PC-9 (cell line): ENCODE results near the gene DENND1A.

ENCODE experiments used
- EZH2 ChIP-seq: fragments of 200-600 bp; sonication (generic); IDR thresholded peaks from 2 replicates; pipeline ENCODE4 v1.8.0; 2017; ENCODE audit warnings: antibody characterized with exemption, low read depth
- TF ChIP-seq, protein P1 (sequence below): fragments of 200-600 bp; sonication (generic); conservative IDR thresholded peaks from 2 replicates; pipeline ENCODE4 v1.6.1; 2017; ENCODE audit warnings: mixed run types, antibody characterized with exemption, mild to moderate bottlenecking, moderate library complexity

DNA sequence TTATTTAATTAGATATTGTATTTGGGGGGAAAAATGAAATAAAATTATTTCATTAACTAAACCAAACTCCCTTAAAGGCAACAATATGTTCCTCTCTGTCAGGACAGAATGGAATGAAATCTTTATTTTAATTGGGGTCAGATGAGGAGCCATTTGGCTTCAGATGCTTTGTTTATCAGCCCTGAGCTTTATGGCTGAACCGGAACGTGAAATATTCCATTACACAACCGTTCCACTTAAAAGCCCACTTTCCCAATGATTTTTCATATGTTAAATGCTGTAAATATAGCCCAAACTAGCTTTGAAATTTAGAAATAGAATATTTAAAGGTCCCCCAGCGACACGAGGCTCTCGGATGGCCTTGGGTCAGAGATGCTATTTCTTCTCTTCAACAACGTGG lies 424.4 kb downstream of the DENND1A start:
- TF ChIP-seq, protein P1, sequence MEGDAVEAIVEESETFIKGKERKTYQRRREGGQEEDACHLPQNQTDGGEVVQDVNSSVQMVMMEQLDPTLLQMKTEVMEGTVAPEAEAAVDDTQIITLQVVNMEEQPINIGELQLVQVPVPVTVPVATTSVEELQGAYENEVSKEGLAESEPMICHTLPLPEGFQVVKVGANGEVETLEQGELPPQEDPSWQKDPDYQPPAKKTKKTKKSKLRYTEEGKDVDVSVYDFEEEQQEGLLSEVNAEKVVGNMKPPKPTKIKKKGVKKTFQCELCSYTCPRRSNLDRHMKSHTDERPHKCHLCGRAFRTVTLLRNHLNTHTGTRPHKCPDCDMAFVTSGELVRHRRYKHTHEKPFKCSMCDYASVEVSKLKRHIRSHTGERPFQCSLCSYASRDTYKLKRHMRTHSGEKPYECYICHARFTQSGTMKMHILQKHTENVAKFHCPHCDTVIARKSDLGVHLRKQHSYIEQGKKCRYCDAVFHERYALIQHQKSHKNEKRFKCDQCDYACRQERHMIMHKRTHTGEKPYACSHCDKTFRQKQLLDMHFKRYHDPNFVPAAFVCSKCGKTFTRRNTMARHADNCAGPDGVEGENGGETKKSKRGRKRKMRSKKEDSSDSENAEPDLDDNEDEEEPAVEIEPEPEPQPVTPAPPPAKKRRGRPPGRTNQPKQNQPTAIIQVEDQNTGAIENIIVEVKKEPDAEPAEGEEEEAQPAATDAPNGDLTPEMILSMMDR, result no peak
- no peak for TF ChIP-seq EZH2
